ELF-1 (cell line): Measurements from ENCODE around the gene DCLK1.

ENCODE experiments used
- DNase-seq: peaks from one replicate; pipeline ENCODE4 v3.0.0-alpha.2; 2016; ENCODE audit warnings: low read depth, low spot score

The DCLK1 gene

GRCh38 chr13:35833031-35833430 is 298.2 kb downstream of the DCLK1 start:
- no peak for DNase-seq

- DNase-seq, result peak; percentile 19
Observed at GRCh38 chr13:35832551-35832950, 298.6 kb downstream of the DCLK1 start.

GRCh38 chr13:35830850-35831450 is 300.2 kb downstream of the DCLK1 start:
- DNase-seq, result no peak

GRCh38 chr13:35826626-35827254 is 304.4 kb downstream of the DCLK1 start:
- DNase-seq, result peak; percentile 35

GRCh38 chr13:35824825-35825224 is 306.4 kb downstream of the DCLK1 start:
- DNase-seq, result no peak

GRCh38 chr13:35824395-35824794 is 306.8 kb downstream of the DCLK1 start:
- DNase-seq, result no peak

- DNase-seq, result no peak
Observed at GRCh38 chr13:35822666-35823065, 308.5 kb downstream of the DCLK1 start.

GRCh38 chr13:35818633-35819067 is 312.5 kb downstream of the DCLK1 start:
- DNase-seq, result no peak

- no peak for DNase-seq
Observed at GRCh38 chr13:35817642-35818607, 313.3 kb downstream of the DCLK1 start.

GRCh38 chr13:35814605-35815011 is 316.6 kb downstream of the DCLK1 start:
- no peak for DNase-seq

- DNase-seq, result no peak
Observed at GRCh38 chr13:35812736-35813135, 318.4 kb downstream of the DCLK1 start.

- DNase-seq, result no peak
Observed at GRCh38 chr13:35810321-35810720, 320.9 kb downstream of the DCLK1 start.

GRCh38 chr13:35808846-35809245 is 322.3 kb downstream of the DCLK1 start:
- DNase-seq, result no peak

GRCh38 chr13:35804901-35805300 is 326.3 kb downstream of the DCLK1 start:
- no peak for DNase-seq

- DNase-seq, result no peak
Observed at GRCh38 chr13:35797991-35798390, 333.2 kb downstream of the DCLK1 start.

GRCh38 chr13:35797244-35797643 is 333.9 kb downstream of the DCLK1 start:
- peak; percentile 48 for DNase-seq

- DNase-seq, result no peak
Observed at GRCh38 chr13:35796623-35797022, 334.6 kb downstream of the DCLK1 start.

GRCh38 chr13:35794734-35795389 is 336.3 kb downstream of the DCLK1 start:
- no peak for DNase-seq

GRCh38 chr13:35793823-35794222 is 337.4 kb downstream of the DCLK1 start:
- no peak for DNase-seq

- DNase-seq, result no peak
Observed at GRCh38 chr13:35792911-35793310, 338.3 kb downstream of the DCLK1 start.

- no peak for DNase-seq
Observed at GRCh38 chr13:35792021-35792420, 339.2 kb downstream of the DCLK1 start.
